ENCODE results near the gene GALNT2.

DNA sequence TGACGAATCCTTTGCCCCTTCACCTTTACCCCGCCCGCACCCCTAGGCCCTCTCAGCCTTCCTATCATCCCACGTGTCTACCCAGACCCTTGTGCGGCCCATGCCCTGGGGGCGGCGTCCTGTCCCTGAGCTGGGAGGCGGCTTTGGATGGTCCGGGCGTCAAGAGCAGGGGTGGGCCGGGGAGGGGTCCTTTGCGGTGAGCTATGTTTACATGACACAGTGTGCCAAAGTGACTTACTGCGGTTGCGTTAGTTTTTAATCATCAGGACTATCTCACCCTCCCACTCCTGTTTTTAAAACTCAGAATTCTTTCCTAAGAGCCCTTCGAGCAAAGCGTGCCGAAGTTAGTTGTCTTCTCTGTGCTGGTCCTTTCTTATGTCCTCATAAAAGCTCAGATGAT is 214.5 kb downstream of the GALNT2 start:
- no peak for TF ChIP-seq POLR2A (IDR thresholded peaks at IDR 0.05; ENCODE audit: low read length)
- no peak for TF ChIP-seq GATA1 (IDR thresholded peaks at IDR 0.05; ENCODE audit: low read depth, low read length)
